GM19372 (cell line): ENCODE measurements around the gene MRPS10.
A peak's percentile ranks its signal among the peaks of the same experiment; 100 is the strongest.

Source experiments
- ATAC-seq: cut with Tn5 transposase; IDR thresholded peaks from one replicate; pipeline ENCODE4 v1.9.1; 2021; ENCODE audit warnings: mild to moderate bottlenecking, low read depth, moderate library complexity; ENCODE audit not compliant: unreplicated experiment

The MRPS10 gene

GRCh38 chr6:42217519-42218367 lies at the start of gene MRPS10:
Gene MRPS10, minus strand, starts transcription at chr6:42217861. Its CDS starts 12 bp downstream, at chr6:42217849.
- ATAC-seq = peak; percentile 96

GRCh38 chr6:42266538-42266937 lies 48.9 kb upstream of the MRPS10 start:
- ATAC-seq = no peak

DNA sequence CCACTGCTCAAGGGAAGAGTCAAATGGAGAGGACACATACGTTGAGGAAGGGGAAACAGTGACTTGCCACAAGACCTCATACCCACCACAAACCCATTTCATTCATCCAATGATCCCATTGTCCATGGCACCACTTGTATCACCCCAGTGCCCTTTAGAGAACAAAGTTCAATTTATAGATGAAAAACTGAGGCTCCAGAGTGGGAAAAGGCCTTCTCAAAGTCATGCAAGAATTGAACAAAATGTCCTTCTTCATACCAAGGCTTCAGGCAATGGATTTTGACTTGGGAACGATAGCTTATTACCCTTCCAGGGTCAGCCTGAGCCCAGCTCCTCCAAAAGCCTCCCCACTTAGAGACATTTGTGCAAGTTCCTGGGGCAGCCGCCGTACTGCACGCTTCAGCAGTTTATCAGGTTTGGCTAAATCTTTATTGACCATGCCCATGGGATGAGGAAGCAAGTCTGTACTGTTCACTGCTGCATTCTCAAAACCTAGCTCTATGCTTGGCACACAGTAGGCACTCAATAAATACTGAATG lies 47.3 kb upstream of the MRPS10 start:
- ATAC-seq = no peak

- ATAC-seq = no peak
Measured at GRCh38 chr6:42264162-42264851, 46.6 kb upstream of the MRPS10 start.

DNA sequence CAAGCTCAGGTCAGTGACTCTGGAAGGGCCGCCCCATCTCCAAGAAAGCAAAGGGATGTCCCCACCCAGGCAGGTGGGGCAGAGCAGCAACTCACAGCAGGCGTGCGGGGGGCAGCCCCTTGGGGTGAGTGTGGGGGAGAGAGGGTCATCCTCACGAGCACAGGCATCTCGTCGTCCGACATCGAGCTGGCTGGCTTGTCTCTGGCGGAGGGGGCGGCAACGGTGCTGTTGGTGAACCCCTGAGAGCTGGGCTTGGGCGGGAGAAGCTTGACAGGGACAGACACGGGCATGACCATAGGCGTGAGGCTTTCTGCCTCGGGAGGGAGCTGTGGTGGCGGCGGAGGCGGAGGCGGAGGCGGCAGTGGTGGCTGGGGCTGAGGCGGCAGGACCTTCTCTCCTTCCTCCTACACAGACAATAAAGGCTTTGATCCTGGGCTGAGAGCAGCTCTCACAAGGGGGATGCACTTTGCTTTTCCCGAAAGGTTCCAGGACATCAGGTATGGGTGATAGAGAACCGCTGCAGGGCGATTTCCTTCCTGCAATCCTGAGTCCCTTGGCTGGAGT lies 45.6 kb upstream of the MRPS10 start:
- ATAC-seq = no peak

DNA sequence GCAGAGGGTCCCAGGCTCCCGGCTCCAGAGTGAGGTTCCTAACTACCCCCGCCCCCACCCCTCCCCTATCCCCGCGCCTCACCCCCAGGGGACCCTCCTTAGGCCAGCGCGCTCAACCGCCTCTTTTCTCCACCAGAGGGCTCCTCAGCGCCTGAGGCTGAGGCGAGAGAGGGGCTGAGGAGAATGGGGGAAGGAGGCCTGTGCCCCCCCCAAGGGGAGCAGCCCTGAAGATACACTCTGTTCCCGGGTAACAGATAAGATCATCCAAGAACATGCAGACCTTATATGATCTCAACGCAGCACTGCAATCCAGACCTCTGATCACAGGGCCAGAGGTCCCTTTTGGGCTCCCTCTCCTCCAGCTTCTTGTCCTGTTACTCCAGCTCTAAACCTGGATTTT lies 43.3 kb upstream of the MRPS10 start:
- no peak for ATAC-seq

DNA sequence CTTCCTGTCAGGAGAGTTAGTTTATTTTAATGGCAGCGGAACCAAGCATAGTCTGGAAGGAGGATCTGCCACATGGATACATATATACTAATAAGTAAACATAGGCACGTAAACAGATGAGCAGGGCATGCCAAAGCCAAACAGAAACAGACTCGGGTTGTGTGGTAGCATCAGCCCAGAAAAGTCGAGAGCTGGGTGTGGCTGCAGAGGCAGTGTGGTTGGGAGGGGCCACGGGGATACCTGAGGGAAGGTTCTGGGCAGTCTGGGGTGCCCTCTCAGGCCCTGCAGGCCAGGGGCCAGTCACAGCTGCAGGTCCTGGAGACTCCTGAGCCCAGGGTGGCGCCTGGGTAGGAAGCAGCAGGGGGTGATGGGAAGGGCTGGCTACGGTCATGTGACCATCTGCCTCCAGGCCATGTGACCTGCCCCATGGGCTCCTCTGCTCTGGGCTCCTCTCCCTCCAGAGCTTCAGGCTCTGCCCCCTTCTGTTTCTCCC lies 42.8 kb upstream of the MRPS10 start:
- no peak for ATAC-seq

GRCh38 chr6:42259841-42260395 lies 42.3 kb upstream of the MRPS10 start:
- no peak for ATAC-seq

- ATAC-seq = no peak
Measured at GRCh38 chr6:42259286-42259685, 41.6 kb upstream of the MRPS10 start.

DNA sequence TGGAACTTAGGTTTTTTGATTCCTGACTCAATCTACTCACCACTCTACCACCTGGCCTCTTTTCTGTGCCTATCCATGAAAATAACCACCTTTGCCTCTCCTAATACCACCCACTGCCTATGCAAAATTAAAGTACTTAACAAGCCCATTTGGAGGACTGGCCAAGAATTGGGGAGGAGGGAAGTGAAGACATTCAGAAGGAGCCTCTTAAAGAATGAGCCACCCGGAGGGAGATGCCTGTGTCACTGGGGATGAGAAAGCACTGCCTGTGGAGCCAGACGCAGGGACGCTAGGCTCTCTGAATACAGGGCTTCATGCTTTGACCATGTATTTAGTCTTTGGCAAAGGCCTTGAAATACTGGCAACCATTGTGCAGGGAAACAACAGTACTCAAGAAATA lies 40.0 kb upstream of the MRPS10 start:
- no peak for ATAC-seq

DNA sequence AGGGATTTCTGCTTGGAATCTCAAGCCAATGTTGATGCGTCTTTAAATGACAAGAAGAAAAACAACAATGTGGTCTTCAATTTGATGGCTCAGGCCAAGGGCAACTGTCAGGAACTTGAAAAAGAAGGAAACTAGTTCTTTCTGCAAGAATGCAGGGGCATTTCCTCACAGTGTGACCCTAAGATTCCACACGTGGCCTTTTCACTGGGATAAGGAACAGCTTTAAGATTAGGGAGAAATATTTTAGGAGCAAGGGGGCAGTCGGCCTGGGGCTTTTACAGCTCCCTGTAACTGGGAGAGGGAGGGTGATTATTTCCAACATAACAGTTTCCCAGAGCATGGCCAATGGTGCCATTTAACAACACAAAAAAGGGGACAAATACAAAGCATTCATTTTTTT lies 39.4 kb upstream of the MRPS10 start:
- no peak for ATAC-seq

GRCh38 chr6:42255050-42255449 lies 37.4 kb upstream of the MRPS10 start:
- no peak for ATAC-seq

- no peak for ATAC-seq
Measured at GRCh38 chr6:42254505-42254904, 36.8 kb upstream of the MRPS10 start.

DNA sequence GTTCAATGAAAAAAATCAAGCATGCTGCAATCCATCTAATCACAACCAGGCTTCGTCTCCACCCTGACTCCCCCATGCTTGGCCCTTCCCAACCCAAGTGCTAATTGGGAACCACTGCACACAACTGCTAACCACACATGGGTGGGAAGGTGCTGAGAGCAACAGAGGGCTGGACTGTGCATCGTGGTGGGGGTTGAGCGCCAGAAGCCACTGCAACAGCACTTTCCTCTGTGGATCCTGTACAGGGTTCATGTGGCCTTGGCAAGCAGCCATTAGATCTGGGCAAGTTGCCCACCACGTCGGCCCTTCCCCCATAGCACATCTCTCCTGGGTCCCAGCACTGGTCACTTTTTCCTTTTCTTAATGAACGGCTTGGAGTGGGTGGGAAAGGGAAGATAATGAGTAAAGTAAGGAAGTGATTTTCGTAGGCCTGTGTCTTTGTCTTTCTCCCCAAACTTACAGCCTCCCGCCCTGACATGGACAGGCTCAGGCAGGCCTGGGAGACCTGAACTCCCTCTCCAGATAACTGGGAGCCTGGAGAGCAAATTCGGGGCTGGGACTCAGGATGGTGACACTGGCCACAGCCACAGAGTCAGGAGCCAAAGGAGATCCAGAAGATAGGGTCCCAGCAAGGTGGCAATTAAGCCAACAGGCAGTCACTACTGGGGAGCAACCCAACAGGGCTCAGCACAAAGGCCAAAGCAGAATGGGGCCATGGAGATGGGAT lies 34.4 kb upstream of the MRPS10 start:
- ATAC-seq = no peak

- no peak for ATAC-seq
Measured at GRCh38 chr6:42251500-42251899, 33.8 kb upstream of the MRPS10 start.

DNA sequence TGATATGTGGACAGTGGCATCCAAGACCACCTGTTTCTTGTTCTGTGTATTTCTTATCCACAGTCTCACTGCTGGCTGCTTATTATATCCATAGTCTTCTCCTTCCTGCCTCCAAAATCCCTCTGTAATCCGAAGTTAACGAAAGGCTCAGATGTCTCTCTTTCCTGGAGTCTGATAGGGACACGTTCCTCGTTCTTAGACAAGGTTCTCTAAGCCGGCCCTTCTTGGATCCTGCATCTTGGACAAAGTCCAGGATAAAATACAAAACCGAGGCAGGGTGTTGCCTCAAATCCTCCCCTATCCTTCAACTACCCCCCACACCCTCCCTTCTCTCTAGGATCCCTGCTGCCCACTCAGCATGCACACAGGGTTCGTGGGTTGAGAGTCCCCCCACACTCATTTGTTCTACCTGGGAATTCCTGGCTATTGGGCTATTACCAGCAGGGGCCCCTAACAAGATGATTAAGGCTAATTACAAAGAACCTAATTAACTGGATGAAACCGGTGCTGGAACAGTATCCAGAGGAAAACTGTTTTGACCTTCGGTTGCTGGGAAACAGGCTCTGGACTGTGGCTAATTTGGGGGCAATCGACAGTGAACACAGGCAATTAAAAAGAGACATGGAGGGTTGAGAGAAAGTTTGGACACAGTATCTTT lies 32.7 kb upstream of the MRPS10 start:
- no peak for ATAC-seq

DNA sequence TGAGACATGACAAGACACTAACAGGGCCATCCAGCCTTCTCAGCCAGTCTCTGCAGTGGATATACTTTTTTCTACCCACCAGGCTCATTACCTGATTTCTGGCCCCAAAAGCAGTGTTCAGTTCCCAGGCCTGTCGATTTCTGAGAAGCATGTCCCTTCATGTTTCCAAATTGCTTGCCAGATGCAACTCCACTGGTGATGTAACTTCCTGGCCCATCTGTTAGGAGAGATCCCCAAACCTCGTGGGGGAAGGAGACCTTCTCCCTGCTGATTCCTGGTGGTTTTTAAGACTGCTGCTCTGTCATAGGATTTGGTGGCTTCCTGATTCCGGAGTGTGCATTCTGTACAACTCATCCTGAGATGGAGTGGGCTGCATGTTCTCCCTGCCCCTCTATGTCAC lies 31.6 kb upstream of the MRPS10 start:
- ATAC-seq = no peak

GRCh38 chr6:42243046-42243445 lies 25.4 kb upstream of the MRPS10 start:
- ATAC-seq = no peak

DNA sequence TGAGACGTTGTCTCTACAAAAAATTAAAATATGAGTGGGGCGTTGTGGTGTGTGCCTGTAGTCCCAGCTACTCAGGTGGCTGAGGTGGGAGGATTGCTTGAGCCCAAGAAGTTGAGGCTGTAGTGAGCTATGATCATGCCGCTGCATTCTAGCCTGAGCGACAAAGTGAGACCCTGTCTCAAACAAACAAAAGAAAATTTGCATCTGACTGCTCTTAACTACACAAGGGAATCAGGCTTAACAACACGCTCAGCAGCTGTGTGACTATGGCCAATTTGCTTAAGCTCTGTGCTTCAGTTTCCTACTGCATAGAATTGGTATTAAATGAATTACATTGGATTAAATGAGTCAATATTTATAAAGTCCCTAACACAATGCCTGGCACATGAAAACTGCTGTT lies 24.3 kb upstream of the MRPS10 start:
- no peak for ATAC-seq
